ENCODE data around the gene NTSR1. TPM values are rescaled to one million over a fixed set of nuclear protein-coding genes. Genes with fewer than 3 reads are reported as not detected.

The NTSR1 gene
- polyA plus RNA-seq, 10 donors: 0.07 to 0.25 (median 0.11) TPM

DNA sequence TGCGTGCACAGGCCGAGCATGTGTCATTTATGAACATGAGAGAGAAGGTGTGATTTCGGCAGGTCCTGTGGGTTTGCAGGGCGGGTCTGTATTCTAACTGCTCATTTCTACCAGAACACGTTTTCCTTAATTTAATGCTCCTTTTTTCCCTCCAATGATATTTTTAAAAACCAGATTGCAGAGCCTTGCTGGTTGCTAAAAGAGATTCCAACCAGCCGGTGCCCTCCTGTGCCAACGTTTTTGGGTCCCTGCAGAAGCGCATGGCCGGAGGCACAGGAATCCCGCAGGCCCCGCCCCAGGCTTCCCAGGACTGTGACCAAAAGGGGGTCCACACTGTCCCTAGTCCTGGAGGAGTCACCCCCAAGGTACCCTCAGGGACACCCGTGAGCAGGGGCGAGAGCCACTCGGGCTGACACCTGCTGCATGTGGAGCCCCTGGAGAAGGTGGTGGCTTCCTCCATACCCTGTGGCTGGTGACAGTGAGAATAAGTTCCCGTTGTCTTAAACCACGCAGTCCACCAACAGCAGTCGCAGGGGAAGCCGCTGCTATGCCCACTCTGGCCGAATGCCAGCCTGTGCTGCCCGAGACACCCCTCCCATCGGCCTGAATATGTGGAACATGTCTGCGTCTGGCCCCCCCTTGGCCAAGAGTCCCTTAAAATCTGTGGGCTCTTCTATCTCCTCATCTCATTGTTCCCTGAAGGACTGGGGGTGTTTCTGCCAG is 15.7 kb upstream of the NTSR1 start:
- DNase-seq: no peak

GRCh38 chr20:62693524-62693922 is 15.1 kb upstream of the NTSR1 start:
- no peak for DNase-seq

GRCh38 chr20:62694106-62694505 is 14.5 kb upstream of the NTSR1 start:
- no peak for DNase-seq

DNA sequence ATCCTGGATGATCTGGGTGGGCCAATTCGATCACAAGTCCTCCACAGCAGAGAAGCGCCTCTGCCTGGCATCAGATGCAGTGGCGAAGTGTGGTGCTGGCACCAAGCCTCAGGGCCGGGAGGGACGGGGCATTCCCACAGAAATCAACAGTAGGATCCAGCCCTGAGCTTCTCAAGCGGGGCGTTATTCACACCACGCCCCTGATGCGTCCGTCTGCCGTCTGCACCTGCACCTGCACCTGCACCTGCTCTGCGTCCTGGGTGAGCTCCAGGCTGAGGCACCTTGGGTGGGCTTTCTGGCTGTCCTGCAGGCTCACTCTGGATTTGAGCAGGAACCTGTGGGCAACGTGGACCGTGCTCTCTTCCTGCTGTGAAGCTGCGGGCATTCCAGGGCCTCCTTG is 13.8 kb upstream of the NTSR1 start:
- no peak for DNase-seq

DNA sequence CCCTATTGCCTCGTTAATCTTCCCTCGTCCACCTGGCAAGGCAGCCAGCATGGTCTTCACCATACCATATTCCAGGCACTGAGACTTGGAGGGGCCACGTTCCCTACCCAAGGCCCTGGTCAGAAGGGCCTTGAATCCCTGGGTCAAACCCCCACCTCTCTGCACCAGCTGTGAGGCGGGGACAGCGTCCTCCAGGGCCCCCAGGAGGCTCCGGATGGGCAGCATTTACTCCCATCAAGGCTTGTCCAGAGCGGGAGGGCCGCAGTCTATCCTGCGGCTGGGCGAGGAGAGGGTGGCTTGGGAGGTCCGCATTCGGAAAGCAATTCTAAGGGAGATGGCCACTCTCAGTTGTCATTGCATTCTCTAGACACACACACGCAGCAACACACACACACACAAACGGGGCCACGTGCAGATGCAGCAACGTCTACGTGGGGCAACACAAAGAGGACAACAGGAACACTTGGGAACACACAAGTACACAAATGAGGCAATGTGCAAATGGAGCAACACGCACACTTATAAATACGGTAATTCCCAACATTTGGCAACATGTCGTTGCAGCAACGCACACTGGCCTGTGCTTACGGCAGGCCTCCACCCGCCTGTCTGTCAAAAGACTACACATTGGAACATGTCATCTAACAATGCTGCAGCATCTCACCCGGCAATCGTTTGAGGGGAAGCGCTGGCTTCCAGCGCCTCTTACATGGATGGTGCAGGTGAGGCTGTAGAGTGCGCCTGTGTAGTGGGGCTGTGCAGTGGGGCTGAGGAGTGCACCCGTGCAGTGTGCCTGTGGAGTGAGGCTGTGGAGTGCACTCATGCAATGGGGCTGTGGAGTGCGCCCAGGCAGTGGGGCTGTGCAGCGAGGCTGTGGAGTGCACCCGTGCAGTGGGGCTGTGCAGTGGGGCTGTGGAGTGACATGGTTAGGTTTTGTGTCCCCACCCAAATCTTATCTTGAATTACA is 12.9 kb upstream of the NTSR1 start:
- no peak for DNase-seq

- DNase-seq: no peak
Measured at GRCh38 chr20:62696434-62696957, 12.1 kb upstream of the NTSR1 start.

GRCh38 chr20:62696989-62697388 is 11.6 kb upstream of the NTSR1 start:
- DNase-seq: no peak

DNA sequence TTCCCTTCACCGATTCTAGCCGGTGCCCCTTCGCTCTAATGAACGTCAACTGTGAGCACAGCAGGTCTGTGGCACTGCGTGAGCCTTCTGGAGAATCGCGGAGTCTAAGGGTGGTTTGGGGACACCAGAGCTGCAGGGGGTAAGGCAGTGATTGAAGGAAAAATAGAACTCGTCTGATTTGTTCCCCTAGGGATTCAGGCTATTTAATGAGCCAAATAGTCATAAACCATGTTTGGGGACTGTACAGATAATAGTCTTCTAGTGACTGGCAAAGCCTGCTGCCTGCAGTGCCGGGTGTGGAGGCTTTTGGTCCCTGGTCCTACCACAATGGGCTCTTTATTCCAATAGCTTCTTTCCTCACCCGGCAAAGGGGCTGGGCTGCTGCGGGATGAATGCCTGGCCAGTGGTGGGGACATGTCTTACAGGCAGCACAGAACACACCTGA is 11.1 kb upstream of the NTSR1 start:
- DNase-seq: no peak

GRCh38 chr20:62698231-62698630 is 10.4 kb upstream of the NTSR1 start:
- no peak for DNase-seq

- no peak for DNase-seq
Measured at GRCh38 chr20:62699296-62699695, 9.3 kb upstream of the NTSR1 start.

GRCh38 chr20:62699741-62700140 is 8.9 kb upstream of the NTSR1 start:
- DNase-seq: no peak

DNA sequence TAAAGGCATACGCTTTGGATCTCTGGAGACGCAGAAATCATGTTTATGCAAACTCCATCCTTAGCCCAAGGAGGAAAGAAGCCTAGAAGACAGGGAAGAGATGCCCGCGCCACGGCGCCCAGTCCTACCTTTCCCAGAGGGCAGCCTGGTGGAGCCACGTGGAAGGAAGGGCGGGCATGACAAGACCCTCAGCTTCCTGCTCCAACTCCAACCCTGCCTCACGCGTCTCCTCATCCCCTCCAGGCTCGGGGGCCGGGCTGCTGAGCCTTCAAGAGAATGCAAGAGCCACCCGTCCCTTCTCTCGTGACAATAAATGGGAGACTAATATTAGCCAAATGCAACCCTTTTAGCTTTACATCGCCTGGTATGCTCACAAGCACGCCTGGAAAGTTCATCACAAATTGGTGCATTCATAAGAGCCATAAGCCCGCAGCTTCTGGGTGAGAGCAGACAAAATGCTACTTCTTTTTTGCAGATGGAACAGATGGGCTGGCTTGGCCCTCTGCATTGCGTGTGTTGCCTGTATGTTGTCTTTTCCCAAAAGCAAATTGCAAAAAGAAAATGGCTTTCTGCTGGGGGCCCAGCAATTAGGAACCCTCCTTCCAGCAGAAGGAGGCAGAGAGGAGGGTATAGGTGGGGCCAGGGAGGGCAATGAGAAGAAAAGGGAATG is 8.2 kb upstream of the NTSR1 start:
- DNase-seq: no peak

GRCh38 chr20:62701161-62702012 is 7.2 kb upstream of the NTSR1 start:
- DNase-seq: no peak

DNA sequence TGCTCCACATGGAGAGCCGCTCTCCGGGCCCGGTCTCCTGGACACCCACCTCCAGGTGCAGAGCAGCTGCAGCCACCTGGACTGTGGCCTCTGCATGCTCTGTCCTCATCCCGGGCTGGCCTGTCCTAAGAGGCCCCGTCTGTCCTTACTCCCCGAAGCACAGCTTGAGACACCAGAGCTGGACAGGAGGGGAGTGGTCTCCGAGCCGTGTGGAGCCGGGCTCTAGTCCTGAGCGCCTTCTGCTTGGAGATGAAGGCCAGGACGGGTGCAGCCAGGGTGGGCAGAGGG is 6.7 kb upstream of the NTSR1 start:
- DNase-seq: no peak

GRCh38 chr20:62702895-62703852 is 5.5 kb upstream of the NTSR1 start:
- DNase-seq: peak in 1 of 3 donors; percentile 65

DNA sequence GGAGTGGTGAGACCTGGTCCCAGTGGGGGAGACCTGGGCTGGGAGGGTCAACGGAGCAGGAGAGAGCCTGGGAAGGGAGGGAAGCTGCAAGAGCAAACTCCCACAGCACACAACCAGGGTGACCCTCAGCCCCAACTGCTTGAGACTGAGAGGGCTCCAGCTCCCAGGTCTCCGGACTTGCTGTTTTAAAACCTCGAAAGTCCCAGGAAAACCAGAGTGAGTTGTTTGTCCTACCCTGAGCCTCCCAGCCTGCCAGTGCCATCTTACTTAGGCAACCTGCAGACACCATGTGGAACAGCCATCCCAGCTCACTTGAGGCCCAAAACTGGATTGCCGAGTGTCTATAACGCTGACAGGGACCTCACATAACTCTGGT is 4.8 kb upstream of the NTSR1 start:
- no peak for DNase-seq

GRCh38 chr20:62704341-62704948 is 4.2 kb upstream of the NTSR1 start:
- peak; percentile 90 to 93 (median 93) for DNase-seq

GRCh38 chr20:62705627-62706026 is 3.0 kb upstream of the NTSR1 start:
- DNase-seq: no peak

DNA sequence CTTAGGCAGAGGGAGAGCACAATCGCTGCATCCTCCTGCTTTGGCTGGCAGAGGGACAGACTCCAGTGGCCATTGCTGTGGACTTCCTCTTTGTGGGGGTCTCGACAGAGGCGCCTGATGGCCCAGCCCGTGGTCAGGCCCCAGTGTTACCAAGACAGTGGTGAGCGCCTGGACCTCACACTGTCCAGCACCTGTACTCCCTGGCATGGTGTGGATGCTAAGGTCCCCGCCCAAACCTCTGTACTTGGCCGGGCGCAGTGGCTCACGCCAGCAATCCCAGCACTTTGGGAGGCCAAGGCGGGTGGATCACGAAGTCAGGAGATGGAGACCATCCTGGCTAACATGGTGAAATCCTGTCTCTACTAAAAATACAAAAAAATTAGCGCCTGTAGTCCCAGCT is 2.3 kb upstream of the NTSR1 start:
- no peak for DNase-seq

GRCh38 chr20:62706857-62707256 is 1.8 kb upstream of the NTSR1 start:
- DNase-seq: no peak

Data from muscle of back (tissue), 11 donors.